ENCODE results near the gene DNAI1.
"Not testable (repeated sequence)": the region's sequence is repeated elsewhere in the genome, so short reads cannot be mapped to it uniquely, and the experiment has no call there.

The DNAI1 gene

GRCh38 chr9:34513567-34514214 is 55.1 kb downstream of the DNAI1 start:
- peak; percentile 36 for DNase-seq

GRCh38 chr9:34514401-34514800 is 55.8 kb downstream of the DNAI1 start:
- DNase-seq, result no peak

- no peak for DNase-seq
These were observed 56.2 kb downstream of the DNAI1 start for GRCh38 chr9:34514816-34515215.

GRCh38 chr9:34515959-34516358 is 57.4 kb downstream of the DNAI1 start:
- DNase-seq, result no peak

DNA sequence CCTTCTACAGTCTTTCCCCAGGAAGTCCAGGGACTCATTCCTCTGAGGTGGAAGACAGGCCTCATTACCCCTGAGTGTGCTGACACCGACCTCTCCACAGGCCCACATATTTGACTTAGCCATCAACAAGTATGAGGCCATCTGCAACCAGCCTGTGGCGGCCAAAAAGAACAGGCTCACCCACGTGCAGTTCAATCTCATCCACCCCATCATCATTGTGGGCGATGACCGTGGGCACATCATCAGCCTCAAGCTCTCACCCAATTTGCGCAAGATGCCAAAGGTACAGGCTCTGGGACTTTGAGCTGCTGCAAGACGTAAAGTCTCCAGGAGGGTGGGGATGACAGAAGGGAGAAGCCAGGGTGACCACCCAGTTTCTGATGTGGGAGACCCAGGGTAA is 58.6 kb downstream of the DNAI1 start:
- DNase-seq, result no peak

DNA sequence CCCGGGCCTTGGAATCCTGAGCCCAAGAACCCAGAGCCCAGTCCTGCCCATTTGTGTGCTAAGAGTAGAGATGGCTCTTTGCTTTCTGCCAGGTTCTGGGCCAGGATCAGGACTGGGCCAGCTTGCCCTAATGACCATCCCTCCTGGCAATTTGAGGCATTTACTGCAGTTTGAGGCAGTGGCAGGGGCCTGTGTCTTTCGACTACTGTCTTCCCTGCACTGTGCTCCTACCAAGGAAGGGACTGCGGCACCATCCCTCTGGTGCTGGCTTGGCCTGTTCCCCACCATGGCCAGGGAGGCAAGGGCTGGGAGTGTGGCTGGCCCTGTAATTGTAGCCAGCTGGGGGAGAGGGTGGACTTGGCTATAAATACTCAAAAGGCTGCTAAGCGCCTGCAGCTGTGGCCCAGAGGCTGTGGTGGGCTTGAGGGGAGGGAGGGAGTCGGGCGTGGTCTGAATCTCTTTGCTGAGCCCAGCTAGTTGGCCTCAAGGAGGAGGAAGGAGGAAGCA is 59.6 kb downstream of the DNAI1 start:
- DNase-seq, result no peak

DNA sequence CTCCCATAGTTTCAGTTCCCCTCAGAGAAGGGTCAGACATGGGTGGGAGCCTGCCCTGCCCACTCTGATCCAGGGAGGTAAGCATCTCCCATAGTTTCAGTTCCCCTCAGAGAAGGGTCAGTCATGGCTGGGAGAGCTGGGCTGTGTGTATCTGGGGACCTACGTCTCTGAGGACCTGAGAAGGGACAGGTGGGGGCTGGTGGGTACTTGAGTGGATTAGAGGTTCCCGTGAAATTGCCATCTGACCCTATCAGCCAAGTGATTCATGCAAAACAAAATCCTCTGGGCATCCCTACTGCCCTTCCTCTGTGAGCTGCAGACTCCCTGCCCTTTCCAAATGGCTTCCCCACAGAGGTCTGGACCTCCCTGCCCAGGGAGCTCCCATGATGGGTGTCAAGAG is 60.3 kb downstream of the DNAI1 start:
- no peak for DNase-seq

- DNase-seq, result no peak
These were observed 60.9 kb downstream of the DNAI1 start for GRCh38 chr9:34519321-34520020.

- DNase-seq, result no peak
These were observed 61.5 kb downstream of the DNAI1 start for GRCh38 chr9:34520096-34520495.

DNA sequence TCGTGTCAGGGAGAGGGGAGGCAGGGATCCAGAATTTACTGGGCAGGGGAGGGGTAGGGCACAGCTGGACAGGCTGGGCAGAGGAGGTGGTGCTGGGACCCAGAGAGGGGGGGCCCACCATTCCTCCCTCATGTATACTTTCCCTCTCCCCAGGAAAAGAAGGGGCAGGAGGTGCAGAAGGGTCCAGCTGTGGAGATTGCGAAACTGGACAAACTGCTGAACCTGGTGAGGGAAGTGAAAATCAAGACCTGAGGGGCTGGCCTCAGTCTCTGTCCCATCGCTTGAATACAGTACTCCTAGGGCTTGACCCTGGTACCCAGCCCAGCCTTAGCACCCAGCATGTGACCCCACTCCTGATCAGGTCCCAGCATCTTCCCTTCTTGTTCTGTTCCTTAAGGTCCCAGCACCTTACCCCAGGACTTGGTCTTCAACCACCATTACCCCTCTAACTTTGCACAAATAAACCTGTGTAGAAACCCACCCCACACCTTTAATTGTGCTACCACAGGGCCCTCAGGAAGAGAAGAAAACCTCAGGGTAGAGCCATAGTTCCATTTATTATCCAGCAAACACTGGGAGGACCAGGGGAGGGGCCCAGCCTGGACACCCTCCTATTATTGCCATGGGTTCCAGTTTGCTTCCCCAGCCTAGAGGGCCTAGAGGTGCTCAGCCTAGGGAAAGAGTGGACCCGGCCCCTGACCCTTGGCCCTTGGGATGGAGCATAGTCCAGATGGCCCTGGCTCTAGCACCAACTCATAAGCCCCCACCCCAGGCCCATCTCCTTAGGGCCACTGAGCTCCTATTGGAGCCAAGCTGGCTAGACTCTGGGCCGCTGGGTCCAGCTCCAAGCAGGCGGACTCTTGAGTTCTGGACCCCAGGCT is 62.1 kb downstream of the DNAI1 start:
- no peak for DNase-seq

DNA sequence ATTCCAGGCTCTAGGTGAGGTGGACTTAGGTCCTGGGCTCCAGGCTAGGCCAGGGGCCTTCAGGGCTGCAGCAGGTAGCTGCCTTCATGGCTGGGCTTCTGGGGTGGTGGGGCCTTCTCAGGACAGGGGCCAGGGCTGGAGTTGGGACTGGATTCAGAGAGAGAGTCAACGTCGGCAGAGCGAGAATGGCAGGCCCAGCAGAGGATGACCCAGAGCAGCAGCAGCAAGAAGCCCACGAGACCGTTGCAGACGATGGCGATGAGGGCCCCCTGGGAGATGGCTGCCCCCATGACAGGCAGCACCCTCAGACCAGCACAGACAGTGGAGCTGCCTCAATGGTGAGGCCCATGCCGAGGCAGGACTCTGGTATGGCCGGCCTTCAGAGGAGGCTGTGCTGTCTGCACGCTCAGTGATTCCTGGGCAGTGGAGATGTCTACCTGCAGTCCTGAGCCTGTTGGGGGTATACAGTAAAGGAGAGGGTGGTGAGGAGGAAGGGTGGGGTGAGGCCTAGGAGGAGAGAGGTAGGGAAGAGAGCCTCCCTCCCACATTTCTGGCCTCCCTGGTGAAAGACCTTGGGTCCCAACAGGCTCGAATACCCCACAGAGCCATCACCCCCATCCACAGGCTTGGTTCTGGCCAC is 62.9 kb downstream of the DNAI1 start:
- DNase-seq, result no peak

- DNase-seq, result no peak
These were observed 63.7 kb downstream of the DNAI1 start for GRCh38 chr9:34522091-34522887.

DNA sequence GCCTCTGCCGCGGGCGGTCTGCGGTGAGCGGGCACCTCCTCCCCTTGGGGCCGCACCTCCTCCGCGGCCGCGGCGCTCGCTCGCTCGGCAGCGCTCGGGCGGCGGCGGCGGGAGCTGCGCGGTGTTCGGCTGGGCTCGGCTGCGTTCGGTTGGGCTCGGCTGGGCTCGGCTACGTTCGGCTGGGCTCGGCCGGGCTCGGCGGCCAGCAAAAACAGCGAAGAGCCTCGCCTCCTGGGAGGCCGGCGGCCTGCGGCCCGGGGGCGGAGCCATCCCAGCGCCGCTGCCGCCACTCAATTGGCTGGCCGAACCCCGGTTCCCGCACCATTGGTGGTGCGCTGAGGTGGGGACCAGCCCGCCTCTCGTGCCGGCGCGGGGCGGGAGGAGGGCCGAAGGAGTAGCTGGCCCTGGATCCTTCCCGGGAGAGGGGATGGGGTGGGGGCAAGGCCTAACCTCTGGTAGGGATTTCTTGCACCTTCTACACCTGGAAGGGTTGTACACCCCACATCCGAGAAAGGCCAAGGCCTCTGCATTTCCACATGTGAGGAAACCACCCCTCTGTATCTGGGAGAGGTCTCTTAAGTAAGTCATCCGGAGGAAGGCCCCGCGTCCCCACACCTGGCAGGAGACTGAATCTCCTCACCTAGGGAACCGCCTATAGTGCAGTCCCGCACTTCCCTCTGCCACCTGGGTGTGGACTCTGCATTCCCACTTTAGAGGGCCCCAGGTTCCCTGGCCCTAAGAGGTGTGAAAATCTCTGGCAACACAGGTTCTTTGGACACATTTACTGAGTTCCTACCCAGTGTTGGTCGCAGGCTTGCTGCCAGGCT is 64.6 kb downstream of the DNAI1 start, which contains the start of gene ENHO:
ENHO (minus strand) TSS at position 20 of the 827 bp plus-strand sequence. CDS start 1,295 bp downstream, outside the sequence.
- DNase-seq, result peak; percentile 84

- DNase-seq, result no peak
These were observed 65.7 kb downstream of the DNAI1 start for GRCh38 chr9:34524349-34524748.

GRCh38 chr9:34526026-34526425 is 67.4 kb downstream of the DNAI1 start:
- DNase-seq, result no peak

GRCh38 chr9:34532041-34532440 is 73.4 kb downstream of the DNAI1 start:
- DNase-seq, result not testable (repeated sequence)

DNA sequence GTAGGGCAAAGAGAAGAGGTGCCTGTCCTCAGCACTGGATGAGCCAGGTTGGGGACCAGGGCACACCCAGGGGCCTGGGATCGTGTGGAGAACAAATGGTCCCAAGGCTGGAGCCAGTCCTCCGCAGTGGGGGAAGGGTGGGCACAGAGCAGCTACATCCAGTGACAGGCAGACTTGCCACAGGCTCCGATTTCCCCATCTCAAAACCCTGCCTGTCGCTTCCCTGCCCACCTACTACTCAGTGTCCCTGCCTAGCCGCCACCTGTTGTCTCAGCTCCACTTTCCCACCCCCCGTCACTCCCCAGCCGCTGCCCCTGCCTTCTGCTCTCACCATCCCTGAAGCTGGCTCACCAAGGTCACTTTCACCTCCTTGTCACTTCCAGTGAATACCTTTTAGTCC is 78.1 kb downstream of the DNAI1 start:
- no peak for DNase-seq

DNA sequence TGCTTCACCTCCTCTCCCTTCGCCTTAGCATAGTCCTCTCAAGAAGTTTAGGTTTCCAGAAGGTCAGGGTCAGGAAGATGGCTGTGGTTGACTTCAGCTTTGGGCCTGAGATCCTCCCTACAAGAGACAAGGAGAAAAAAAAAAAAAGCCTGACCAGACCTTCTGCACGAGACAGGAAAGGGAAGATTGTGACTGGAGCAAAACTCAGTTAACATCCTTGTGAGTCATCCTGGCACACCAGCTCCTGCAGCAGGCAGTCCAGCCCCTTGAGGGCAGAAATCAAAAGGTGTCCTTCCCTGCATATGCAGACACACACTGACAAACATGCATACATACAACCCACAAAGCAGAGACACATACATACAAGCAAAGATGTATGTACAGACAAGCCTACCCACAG is 82.2 kb downstream of the DNAI1 start:
- DNase-seq, result peak; percentile 47

DNA sequence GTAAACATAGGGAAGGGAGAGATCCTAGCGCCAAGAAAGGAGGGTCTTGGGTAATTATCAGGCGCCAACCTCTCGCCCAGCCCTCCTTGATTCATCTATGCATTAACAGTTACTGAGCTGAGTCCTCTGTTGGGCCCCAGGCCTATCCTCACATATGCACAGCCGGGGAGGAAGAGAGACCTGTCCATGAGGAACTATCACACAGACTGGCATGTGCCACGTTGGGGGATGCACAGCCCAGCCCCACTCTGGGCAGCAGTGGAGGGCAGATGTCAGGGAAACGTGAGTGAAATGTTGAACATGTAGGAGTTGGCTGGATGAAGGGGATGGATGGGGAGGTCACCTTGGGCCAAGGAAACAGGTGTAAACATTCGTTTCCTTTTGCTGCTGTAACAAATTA is 82.9 kb downstream of the DNAI1 start:
- no peak for DNase-seq

GRCh38 chr9:34544035-34544434 is 85.4 kb downstream of the DNAI1 start:
- no peak for DNase-seq

DNA sequence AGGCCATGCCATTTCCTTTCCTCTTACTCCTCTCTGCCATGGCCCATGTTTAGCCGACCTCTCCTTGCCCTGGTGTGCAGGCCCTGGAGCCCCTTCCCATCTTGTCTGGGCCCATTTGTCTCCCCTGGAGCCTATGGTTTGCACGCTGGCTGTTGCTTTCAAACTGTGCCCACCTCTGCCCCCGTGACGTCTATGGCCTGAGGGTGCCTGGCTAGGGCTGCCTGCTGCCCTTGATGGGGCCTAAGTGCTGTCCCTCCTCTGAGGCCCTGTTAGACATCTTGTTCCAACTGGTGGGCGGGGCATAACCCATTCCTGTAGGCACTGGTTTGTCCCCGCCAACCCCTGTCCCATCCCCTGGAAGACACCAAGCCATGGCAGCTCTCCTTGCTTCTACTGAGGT is 86.9 kb downstream of the DNAI1 start:
- DNase-seq, result no peak

Data from fibroblast of skin of back (primary cell).